OCI-LY1 (cell line): ENCODE measurements around the gene LGR4.

ENCODE experiments used
- H2AFZ ChIP-seq: fragments of 200-600 bp; sonication (generic), shearing (Covaris generic); 2 replicates; pipeline ENCODE4 v1.6.0; 2014; ENCODE audit warnings: antibody characterized with exemption, mild to moderate bottlenecking, low read length
- H3F3A ChIP-seq: fragments of 200-600 bp; sonication (generic), shearing (Covaris generic); 2 replicates; pipeline ENCODE4 v1.6.0; 2014; ENCODE audit warnings: mild to moderate bottlenecking, antibody characterized with exemption, low read length, moderate library complexity; ENCODE audit not compliant: insufficient read depth
- H3K27ac ChIP-seq: fragments of 200-600 bp; sonication (generic); 2 replicates; pipeline ENCODE4 v1.5.1; 2014; ENCODE audit warnings: low read length, mixed run types, mild to moderate bottlenecking, low read depth; ENCODE audit not compliant: poor library complexity, severe bottlenecking
- H3K27me3 ChIP-seq: fragments of 200-600 bp; sonication (generic); 2 replicates; pipeline ENCODE4 v1.6.0; 2014; ENCODE audit warnings: antibody characterized with exemption, mild to moderate bottlenecking, low read length, moderate library complexity; ENCODE audit not compliant: insufficient read depth
- H3K36me3 ChIP-seq: fragments of 200-600 bp; sonication (generic); 2 replicates; pipeline ENCODE4 v1.6.1; 2014; ENCODE audit warnings: mild to moderate bottlenecking, antibody characterized with exemption, low read length, moderate library complexity, mixed read lengths; ENCODE audit not compliant: insufficient read depth
- H3K4me1 ChIP-seq: fragments of 200-600 bp; sonication (generic); 2 replicates; pipeline ENCODE4 v1.5.1; 2014; ENCODE audit warnings: mild to moderate bottlenecking, low read length, moderate library complexity; ENCODE audit not compliant: insufficient read depth, severe bottlenecking
- H3K4me2 ChIP-seq: fragments of 200-600 bp; sonication (generic), shearing (Covaris generic); 2 replicates; pipeline ENCODE4 v1.6.1; 2014; ENCODE audit warnings: low read length
- H3K4me3 ChIP-seq: fragments of 200-600 bp; sonication (generic); 2 replicates; pipeline ENCODE4 v1.5.1; 2014; ENCODE audit warnings: low read length, low read depth, mild to moderate bottlenecking, mixed read lengths; ENCODE audit not compliant: poor library complexity, severe bottlenecking
- H3K79me2 ChIP-seq: fragments of 200-600 bp; shearing (Covaris generic); 2 replicates; pipeline ENCODE4 v1.6.1; 2016; ENCODE audit warnings: mixed run types, low read length, mixed read lengths; ENCODE audit not compliant: insufficient read depth
- H3K9ac ChIP-seq: fragments of 200-600 bp; sonication (generic), shearing (Covaris generic); 2 replicates; pipeline ENCODE4 v1.6.1; 2014; ENCODE audit warnings: mild to moderate bottlenecking, low read length, mixed read lengths
- H3K9me2 ChIP-seq: fragments of 200-600 bp; sonication (generic), shearing (Covaris generic); 2 replicates; pipeline ENCODE4 v1.6.1; 2014; ENCODE audit warnings: low read depth, mild to moderate bottlenecking, low read length, mixed read lengths
- H3K9me3 ChIP-seq: fragments of 200-600 bp; shearing (Covaris generic); 2 replicates; pipeline ENCODE4 v1.6.1; 2014; ENCODE audit warnings: low read length, mixed read lengths
- H4K20me1 ChIP-seq: fragments of 200-600 bp; sonication (generic), shearing (Covaris generic); 2 replicates; pipeline ENCODE4 v1.6.0; 2016; ENCODE audit warnings: mild to moderate bottlenecking, low read length; ENCODE audit not compliant: insufficient read depth
- EZH2 ChIP-seq: fragments of 200-600 bp; sonication (generic), shearing (Covaris generic); IDR thresholded peaks from 2 replicates; pipeline ENCODE4 v1.8.0; 2017; ENCODE audit warnings: borderline replicate concordance, mixed run types, mild to moderate bottlenecking, antibody characterized with exemption, low read length, moderate library complexity, mixed read lengths
- TF ChIP-seq, protein P1 (sequence below): fragments of 200-600 bp; sonication (generic), shearing (Covaris generic); IDR thresholded peaks from 2 replicates; pipeline ENCODE4 v1.5.1; 2017; ENCODE audit warnings: mild to moderate bottlenecking, antibody characterized with exemption, low read length, moderate library complexity, mixed read lengths

Gene LGR4

DNA sequence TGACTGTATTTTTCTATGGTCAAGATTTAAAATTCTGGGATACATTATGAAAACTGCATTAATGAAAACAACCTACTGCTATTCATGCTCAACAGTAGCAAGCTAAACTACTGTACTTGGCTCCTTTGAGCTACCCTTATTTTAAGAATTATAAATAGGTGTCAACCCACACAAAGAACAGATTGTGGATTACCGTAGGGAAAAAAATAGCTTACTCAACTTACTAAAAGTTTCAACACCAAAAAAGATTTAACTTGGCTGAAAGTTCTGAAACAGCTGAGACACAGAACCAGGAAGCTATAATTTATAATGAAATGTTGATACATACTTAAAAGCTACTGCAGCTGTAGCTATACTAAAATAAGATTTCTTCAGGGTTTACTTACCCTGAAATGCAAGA, 23.9 kb upstream of the LGR4 start:
- Histone ChIP-seq H3K9ac (no peak overlapping the region), H3K4me3 (no peak overlapping the region), H3F3A (no peaks in the 10 kb centered on the region), H3K4me1 (no peaks in the 10 kb centered on the region), H3K4me2 (no peak overlapping the region), H3K36me3 (peaks cover 87% of the 10 kb centered on the region), H3K27ac (no peak overlapping the region), H2AFZ (no peak overlapping the region), H4K20me1 (no peaks in the 10 kb centered on the region), H3K9me2 (no peaks in the 10 kb centered on the region), H3K79me2 (0 out of 2 replicates have a peak, but pooled peaks cover 4% of the 10 kb centered on the region), H3K27me3 (no peaks in the 10 kb centered on the region), H3K9me3 (no peaks in the 10 kb centered on the region)
- no peak for TF ChIP-seq EZH2
- TF ChIP-seq, protein P1, sequence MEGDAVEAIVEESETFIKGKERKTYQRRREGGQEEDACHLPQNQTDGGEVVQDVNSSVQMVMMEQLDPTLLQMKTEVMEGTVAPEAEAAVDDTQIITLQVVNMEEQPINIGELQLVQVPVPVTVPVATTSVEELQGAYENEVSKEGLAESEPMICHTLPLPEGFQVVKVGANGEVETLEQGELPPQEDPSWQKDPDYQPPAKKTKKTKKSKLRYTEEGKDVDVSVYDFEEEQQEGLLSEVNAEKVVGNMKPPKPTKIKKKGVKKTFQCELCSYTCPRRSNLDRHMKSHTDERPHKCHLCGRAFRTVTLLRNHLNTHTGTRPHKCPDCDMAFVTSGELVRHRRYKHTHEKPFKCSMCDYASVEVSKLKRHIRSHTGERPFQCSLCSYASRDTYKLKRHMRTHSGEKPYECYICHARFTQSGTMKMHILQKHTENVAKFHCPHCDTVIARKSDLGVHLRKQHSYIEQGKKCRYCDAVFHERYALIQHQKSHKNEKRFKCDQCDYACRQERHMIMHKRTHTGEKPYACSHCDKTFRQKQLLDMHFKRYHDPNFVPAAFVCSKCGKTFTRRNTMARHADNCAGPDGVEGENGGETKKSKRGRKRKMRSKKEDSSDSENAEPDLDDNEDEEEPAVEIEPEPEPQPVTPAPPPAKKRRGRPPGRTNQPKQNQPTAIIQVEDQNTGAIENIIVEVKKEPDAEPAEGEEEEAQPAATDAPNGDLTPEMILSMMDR: no peak

DNA sequence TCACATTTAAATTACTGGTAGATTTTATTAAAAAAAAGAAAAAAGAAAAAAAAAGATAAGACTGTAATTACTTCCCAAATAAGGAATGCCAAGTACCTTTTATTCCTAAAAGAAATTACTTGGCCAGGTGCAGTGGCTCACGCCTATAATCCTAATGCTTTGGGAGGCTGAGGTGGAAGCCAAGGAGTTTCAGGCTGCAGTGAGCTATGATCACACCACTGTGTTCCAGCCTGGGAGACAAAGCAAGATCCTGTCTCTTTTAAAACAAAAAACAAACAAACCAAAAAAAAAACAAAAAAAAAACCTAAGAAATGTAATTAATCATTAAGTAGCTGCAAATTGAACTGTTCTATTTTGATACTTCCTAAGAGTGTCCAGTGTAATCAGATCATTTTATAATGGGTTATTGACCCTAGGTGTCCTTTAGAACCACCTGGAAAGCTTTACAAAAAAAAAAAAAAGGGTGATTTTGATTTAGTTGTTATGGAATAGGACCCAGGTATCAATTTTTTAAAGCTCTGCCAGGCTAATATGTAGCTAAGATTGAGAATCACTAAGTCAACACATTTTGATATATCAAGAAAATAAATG, 23.2 kb upstream of the LGR4 start:
- TF ChIP-seq, protein P1: no peak
- TF ChIP-seq EZH2: no peak
- H3K27ac ChIP-seq: no peak overlapping the region
- H3K4me3 ChIP-seq: no peak overlapping the region
- no peak overlapping the region for H3K4me2 ChIP-seq
- peaks cover 87% of the 10 kb centered on the region for H3K36me3 ChIP-seq
- H3F3A ChIP-seq: no peaks in the 10 kb centered on the region
- 0 out of 2 replicates have a peak, but pooled peaks cover 4% of the 10 kb centered on the region for H3K79me2 ChIP-seq
- H3K9me2 ChIP-seq: no peaks in the 10 kb centered on the region
- H3K4me1 ChIP-seq: no peaks in the 10 kb centered on the region
- no peak overlapping the region for H3K9ac ChIP-seq
- H4K20me1 ChIP-seq: no peaks in the 10 kb centered on the region
- no peaks in the 10 kb centered on the region for H3K27me3 ChIP-seq
- H3K9me3 ChIP-seq: no peaks in the 10 kb centered on the region
- H2AFZ ChIP-seq: no peak overlapping the region

DNA sequence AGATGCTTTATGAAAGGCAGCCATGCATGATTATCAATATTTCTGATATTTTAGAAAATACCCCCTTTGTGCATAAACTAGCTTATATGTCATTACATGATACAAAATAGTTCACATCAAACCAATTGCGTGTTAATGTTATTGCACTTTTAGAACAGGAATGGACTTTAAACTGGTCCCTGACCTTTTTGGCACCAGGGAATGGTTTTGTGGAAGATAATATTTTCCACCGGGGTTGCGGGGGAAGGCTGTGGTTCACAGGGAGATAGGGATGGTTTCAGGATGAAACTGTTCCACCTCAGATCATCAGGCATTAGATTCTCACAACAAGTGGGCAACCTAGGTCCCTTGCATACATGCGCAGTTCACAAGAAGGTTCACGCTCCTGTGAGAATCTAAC, 16.5 kb upstream of the LGR4 start:
- Histone ChIP-seq H3K4me3 (no peak overlapping the region), H3K4me2 (no peak overlapping the region), H3K9me3 (no peaks in the 10 kb centered on the region), H3K4me1 (no peaks in the 10 kb centered on the region), H3K36me3 (peaks cover 33% of the 10 kb centered on the region; the same call in 1 of the 2 replicates), H4K20me1 (no peaks in the 10 kb centered on the region), H3K27me3 (no peaks in the 10 kb centered on the region), H3K9me2 (no peaks in the 10 kb centered on the region), H2AFZ (no peak overlapping the region), H3K9ac (no peak overlapping the region), H3K27ac (no peak overlapping the region), H3F3A (no peaks in the 10 kb centered on the region), H3K79me2 (no peaks in the 10 kb centered on the region)
- TF ChIP-seq, protein P1: no peak
- no peak for TF ChIP-seq EZH2
